ENCODE data around the gene KCNK3. TPM values are rescaled to one million over a fixed set of nuclear protein-coding genes. Genes with fewer than 3 reads are reported as not detected.
A peak's percentile ranks its signal among the peaks of the same experiment; 100 is the strongest.
"Not testable (repeated sequence)": the region's sequence is repeated elsewhere in the genome, so short reads cannot be mapped to it uniquely, and the experiment has no call there.

Gene KCNK3
- total RNA-seq, 1 donor from 2014 or later: not detected

GRCh38 chr2:26754972-26755670 lies 62.6 kb downstream of the KCNK3 start:
- Mint-ChIP-seq H3K27me3 (ENCODE audit: insufficient read depth) (peaks cover 9% of the 10 kb centered on the region), H3K36me3 (ENCODE audit: low read depth) (no peaks in the 10 kb centered on the region), H3K4me1 (ENCODE audit: low read depth) (no peaks in the 10 kb centered on the region), H3K9me3 (no peaks in the 10 kb centered on the region), H3K27ac (no peak overlapping the region), H3K4me3 (no peak overlapping the region)
- DNase-seq (ENCODE audit: low spot score): no peak
- intact Hi-C loops (cut with micrococcal nuclease): no loop called here

GRCh38 chr2:26756337-26756736 lies 63.8 kb downstream of the KCNK3 start:
- Mint-ChIP-seq H3K27me3 (ENCODE audit: insufficient read depth) (peaks cover 9% of the 10 kb centered on the region), H3K4me1 (ENCODE audit: low read depth) (no peaks in the 10 kb centered on the region), H3K4me3 (no peak overlapping the region), H3K36me3 (ENCODE audit: low read depth) (no peaks in the 10 kb centered on the region), H3K9me3 (no peaks in the 10 kb centered on the region), H3K27ac (no peak overlapping the region)
- no peak for DNase-seq (ENCODE audit: low spot score)
- intact Hi-C loops (cut with micrococcal nuclease): no loop called here

- Mint-ChIP-seq H3K9me3 (no peaks in the 10 kb centered on the region), H3K27ac (no peak overlapping the region), H3K4me1 (ENCODE audit: low read depth) (no peaks in the 10 kb centered on the region), H3K36me3 (ENCODE audit: low read depth) (no peaks in the 10 kb centered on the region), H3K4me3 (no peak overlapping the region), H3K27me3 (ENCODE audit: insufficient read depth) (peaks cover 11% of the 10 kb centered on the region)
- intact Hi-C loops (cut with micrococcal nuclease): no loop called here
- no peak for DNase-seq (ENCODE audit: low spot score)
Measured at GRCh38 chr2:26757873-26758789, 65.6 kb downstream of the KCNK3 start.

- Mint-ChIP-seq H3K36me3 (ENCODE audit: low read depth) (no peaks in the 10 kb centered on the region), H3K4me3 (no peak overlapping the region), H3K9me3 (no peaks in the 10 kb centered on the region), H3K27ac (no peak overlapping the region), H3K4me1 (ENCODE audit: low read depth) (peaks cover 6% of the 10 kb centered on the region), H3K27me3 (ENCODE audit: insufficient read depth) (peaks cover 9% of the 10 kb centered on the region)
- DNase-seq (ENCODE audit: low spot score): no peak
- intact Hi-C loops (cut with micrococcal nuclease): no loop called here
Measured at GRCh38 chr2:26758790-26759321, 66.3 kb downstream of the KCNK3 start.

- H3K27me3 Mint-ChIP-seq (ENCODE audit: insufficient read depth): peaks cover 2% of the 10 kb centered on the region
- H3K36me3 Mint-ChIP-seq (ENCODE audit: low read depth): no peaks in the 10 kb centered on the region
- H3K27ac Mint-ChIP-seq: no peak overlapping the region
- H3K4me3 Mint-ChIP-seq: no peak overlapping the region
- intact Hi-C loops (cut with micrococcal nuclease): no loop called here
- no peaks in the 10 kb centered on the region for H3K9me3 Mint-ChIP-seq
- peaks cover 11% of the 10 kb centered on the region for H3K4me1 Mint-ChIP-seq (ENCODE audit: low read depth)
- DNase-seq (ENCODE audit: low spot score): no peak
Measured at GRCh38 chr2:26759845-26760244, 67.3 kb downstream of the KCNK3 start.

- intact Hi-C loops (cut with micrococcal nuclease); H3K27ac Mint-ChIP-seq: not testable (repeated sequence)
Measured at GRCh38 chr2:26760991-26761390, 68.5 kb downstream of the KCNK3 start.

GRCh38 chr2:26763019-26763418 lies 70.5 kb downstream of the KCNK3 start:
- peaks cover 2% of the 10 kb centered on the region for H3K27me3 Mint-ChIP-seq (ENCODE audit: insufficient read depth)
- intact Hi-C loops (cut with micrococcal nuclease): loop anchor here (2.0 kb wide), 1 partner anchor 450 kb away; the partner anchor contains the start of genes ATRAID and SLC5A6
- H3K27ac Mint-ChIP-seq: no peak overlapping the region
- H3K4me1 Mint-ChIP-seq (ENCODE audit: low read depth): peaks cover 28% of the 10 kb centered on the region
- no peaks in the 10 kb centered on the region for H3K9me3 Mint-ChIP-seq
- H3K36me3 Mint-ChIP-seq (ENCODE audit: low read depth): peaks cover 4% of the 10 kb centered on the region
- DNase-seq (ENCODE audit: low spot score): no peak
- H3K4me3 Mint-ChIP-seq: peak overlapping the region; percentile 87

More at GRCh38 chr2:26760991-26761390, 68.5 kb downstream of the KCNK3 start:
- not testable (repeated sequence) for H3K4me3 Mint-ChIP-seq; H3K27me3 Mint-ChIP-seq (ENCODE audit: insufficient read depth); H3K9me3 Mint-ChIP-seq; H3K36me3 Mint-ChIP-seq (ENCODE audit: low read depth); DNase-seq (ENCODE audit: low spot score)
- H3K4me1 Mint-ChIP-seq (ENCODE audit: low read depth): peaks cover 22% of the 10 kb centered on the region

GRCh38 chr2:26764078-26764887 lies 71.8 kb downstream of the KCNK3 start, which contains the start of gene SLC35F6:
SLC35F6 (plus strand) TSS chr2:26764284; CDS start chr2:26764350, 66 bp downstream.
- peak; percentile 81 for DNase-seq (ENCODE audit: low spot score)
- Mint-ChIP-seq H3K27ac (peak within 1 kb of the TSS; percentile 85), H3K36me3 (ENCODE audit: low read depth) (peaks cover 4% of the 10 kb centered on the region)

GRCh38 chr2:26764906-26765305 lies 72.4 kb downstream of the KCNK3 start:
- Mint-ChIP-seq H3K27me3 (ENCODE audit: insufficient read depth) (peaks cover 2% of the 10 kb centered on the region), H3K36me3 (ENCODE audit: low read depth) (peaks cover 4% of the 10 kb centered on the region), H3K4me1 (ENCODE audit: low read depth) (peaks cover 38% of the 10 kb centered on the region), H3K4me3 (peak overlapping the region; percentile 87), H3K9me3 (no peaks in the 10 kb centered on the region), H3K27ac (peak overlapping the region; percentile 79)
- intact Hi-C loops (cut with micrococcal nuclease): loop anchor here (1.0 kb wide), 2 partner anchors 20 to 267 kb away; partner anchors contain the start of gene TMEM214
- DNase-seq (ENCODE audit: low spot score): no peak

More at GRCh38 chr2:26764078-26764887, 71.8 kb downstream of the KCNK3 start, which contains the start of gene SLC35F6:
- peaks cover 2% of the 10 kb centered on the region for H3K27me3 Mint-ChIP-seq (ENCODE audit: insufficient read depth)
- intact Hi-C loops (cut with micrococcal nuclease): loop anchor here (1.0 kb wide), 2 partner anchors 21 to 268 kb away; partner anchors contain the start of gene TMEM214
- no peaks in the 10 kb centered on the region for H3K9me3 Mint-ChIP-seq
- peaks cover 34% of the 10 kb centered on the region for H3K4me1 Mint-ChIP-seq (ENCODE audit: low read depth)
- peak within 1 kb of the TSS; percentile 87 for H3K4me3 Mint-ChIP-seq

- H3K36me3 Mint-ChIP-seq (ENCODE audit: low read depth): peaks cover 4% of the 10 kb centered on the region
- H3K27me3 Mint-ChIP-seq (ENCODE audit: insufficient read depth): peaks cover 2% of the 10 kb centered on the region
- H3K27ac Mint-ChIP-seq: no peak overlapping the region
- peak overlapping the region; percentile 87 for H3K4me3 Mint-ChIP-seq
- no peaks in the 10 kb centered on the region for H3K9me3 Mint-ChIP-seq
- intact Hi-C loops (cut with micrococcal nuclease): no loop called here
- no peak for DNase-seq (ENCODE audit: low spot score)
- peaks cover 38% of the 10 kb centered on the region for H3K4me1 Mint-ChIP-seq (ENCODE audit: low read depth)
Measured at GRCh38 chr2:26765475-26766200, 73.1 kb downstream of the KCNK3 start.

- H3K9me3 Mint-ChIP-seq: no peaks in the 10 kb centered on the region
- intact Hi-C loops (cut with micrococcal nuclease): no loop called here
- DNase-seq (ENCODE audit: low spot score): no peak
- peaks cover 2% of the 10 kb centered on the region for H3K27me3 Mint-ChIP-seq (ENCODE audit: insufficient read depth)
- no peak overlapping the region for H3K27ac Mint-ChIP-seq
- H3K4me3 Mint-ChIP-seq: no peak overlapping the region
- H3K4me1 Mint-ChIP-seq (ENCODE audit: low read depth): peaks cover 49% of the 10 kb centered on the region
- peaks cover 8% of the 10 kb centered on the region for H3K36me3 Mint-ChIP-seq (ENCODE audit: low read depth)
Measured at GRCh38 chr2:26767129-26767528, 74.6 kb downstream of the KCNK3 start.

Data from activated T-helper 1 cell treated with anti-CD3 and anti-CD28 coated beads, Interleukin-12 subunit alpha, Interleukin-12 subunit beta, Interleukin-2, Interleukin-4 antibody, amounts not matched to agents 30 ng/mL and 10 ng/mL and 1 ng/mL, durations not matched to agents 14 hours and 24 hours and 36 hours (primary cell).